Neutrophil (primary cell): ENCODE results near the gene MDH2.
"Not testable (repeated sequence)": the region's sequence is repeated elsewhere in the genome, so short reads cannot be mapped to it uniquely, and the experiment has no call there.

ENCODE experiments used
- H3K27ac ChIP-seq: fragments of 200-600 bp; sonication (generic); 2 replicates; pipeline ENCODE4 v1.5.1; 2016; ENCODE audit warnings: mild to moderate bottlenecking, moderate library complexity
- H3K27me3 ChIP-seq: fragments of 200-600 bp; sonication (generic); 2 replicates; pipeline ENCODE4 v1.6.0; 2016; ENCODE audit warnings: mild to moderate bottlenecking
- H3K36me3 ChIP-seq: fragments of 200-600 bp; sonication (generic); 2 replicates; pipeline ENCODE4 v1.5.1; 2017
- H3K4me1 ChIP-seq, 2 experiments: fragments of 200-600 bp in 1 of 2; sonication (generic) in 1 of 2; 1 replicate in 1 of 2; 2 replicates in 1 of 2; pipeline versions ENCODE4 v1.5.1 to v1.6.1; 2013 to 2016; ENCODE audit warnings: low read depth in 1 of 2, low read length in 1 of 2, mild to moderate bottlenecking in 1 of 2, moderate library complexity in 1 of 2; ENCODE audit not compliant: control insufficient read depth in 1 of 2, insufficient read depth in 1 of 2
- H3K4me3 ChIP-seq, 2 experiments: fragments of 200-600 bp in 1 of 2; sonication (generic) in 1 of 2; 1 replicate in 1 of 2; 2 replicates in 1 of 2; pipeline ENCODE4 v1.5.1; 2013 to 2016; ENCODE audit warnings: low read depth in 1 of 2, low read length in 1 of 2, mild to moderate bottlenecking in 1 of 2, moderate library complexity in 1 of 2
- H3K9me3 ChIP-seq: fragments of 200-600 bp; sonication (generic); 2 replicates; pipeline ENCODE4 v1.5.1; 2016
- CTCF ChIP-seq: fragments of 200-600 bp; sonication (generic); IDR thresholded peaks from 2 replicates; pipeline ENCODE4 v1.5.1; 2016; ENCODE audit warnings: antibody characterized with exemption

The MDH2 gene

GRCh38 chr7:76051840-76052239 is 3.9 kb downstream of the MDH2 start:
- Histone ChIP-seq H3K27me3 (no peaks in the 10 kb centered on the region), H3K36me3 (peaks cover 16% of the 10 kb centered on the region), H3K9me3 (no peaks in the 10 kb centered on the region), H3K27ac (no peak overlapping the region), H3K4me1 (peaks cover 20% of the 10 kb centered on the region in 2 experiments), H3K4me3 (no peak overlapping the region)
- no peak for TF ChIP-seq CTCF

- H3K9me3 ChIP-seq, H3K4me3 ChIP-seq, H3K27ac ChIP-seq, H3K27me3 ChIP-seq: not testable (repeated sequence)
- peaks cover 24% of the 10 kb centered on the region for H3K36me3 ChIP-seq
- peaks cover 14 to 15% of the 10 kb centered on the region in 2 experiments for H3K4me1 ChIP-seq
These were observed 4.8 kb downstream of the MDH2 start for GRCh38 chr7:76052681-76053080.

GRCh38 chr7:76053461-76053860 is 5.6 kb downstream of the MDH2 start:
- TF ChIP-seq CTCF: no peak
- H3K36me3 ChIP-seq: peaks cover 32% of the 10 kb centered on the region
- H3K4me1 ChIP-seq: peaks cover 11% of the 10 kb centered on the region in 2 experiments
- H3K4me3 ChIP-seq: no peak overlapping the region
- H3K9me3 ChIP-seq: no peaks in the 10 kb centered on the region
- H3K27me3 ChIP-seq: no peaks in the 10 kb centered on the region
- no peak overlapping the region for H3K27ac ChIP-seq

- peaks cover 42% of the 10 kb centered on the region for H3K36me3 ChIP-seq
These were observed 6.5 kb downstream of the MDH2 start for GRCh38 chr7:76054123-76055120.

GRCh38 chr7:76056241-76056640 is 8.3 kb downstream of the MDH2 start:
- no peak overlapping the region for H3K4me3 ChIP-seq
- H3K4me1 ChIP-seq: peaks cover 4 to 5% of the 10 kb centered on the region in 2 experiments
- no peak overlapping the region for H3K27ac ChIP-seq
- H3K27me3 ChIP-seq: no peaks in the 10 kb centered on the region
- H3K9me3 ChIP-seq: no peaks in the 10 kb centered on the region
- H3K36me3 ChIP-seq: peaks cover 60% of the 10 kb centered on the region
- TF ChIP-seq CTCF: no peak

More at GRCh38 chr7:76054123-76055120, 6.5 kb downstream of the MDH2 start:
- no peak overlapping the region for H3K27ac ChIP-seq
- no peak for TF ChIP-seq CTCF
- no peaks in the 10 kb centered on the region for H3K27me3 ChIP-seq
- peaks cover 4 to 5% of the 10 kb centered on the region in 2 experiments for H3K4me1 ChIP-seq
- no peak overlapping the region for H3K4me3 ChIP-seq
- H3K9me3 ChIP-seq: no peaks in the 10 kb centered on the region
